DOHH2 (cell line): ENCODE results near the gene TIMM50.

Experiments used
- CTCF ChIP-seq: fragments of 200-600 bp; sonication (generic); IDR thresholded peaks from one replicate; pipeline ENCODE4 v1.5.1; 2014; ENCODE audit warnings: antibody characterized with exemption, mild to moderate bottlenecking, low read depth, low read length; ENCODE audit not compliant: poor library complexity, severe bottlenecking
- EZH2phosphoT487 ChIP-seq: fragments of 200-600 bp; sonication (generic); IDR thresholded peaks from 2 replicates; pipeline ENCODE4 v1.6.1; 2017; ENCODE audit warnings: borderline replicate concordance, mild to moderate bottlenecking, antibody characterized with exemption, low read length, moderate library complexity, mixed read lengths

- no peak for TF ChIP-seq CTCF
- no peak for TF ChIP-seq EZH2phosphoT487
Measured at GRCh38 chr19:39506598-39506943, 25.9 kb downstream of the TIMM50 start.
